A673 (cell line): Measurements from ENCODE around the gene TM7SF3. TPM values are rescaled to one million over a fixed set of nuclear protein-coding genes. Genes with fewer than 3 reads are reported as not detected.
"Not testable (repeated sequence)": the region's sequence is repeated elsewhere in the genome, so short reads cannot be mapped to it uniquely, and the experiment has no call there.

Source experiments
- BruUV-seq: library from RNA; stranded (reverse); fragments of 400-500 nt; replicated peaks from 2 replicates; lab custom pipeline; 2021; lab: Mats Ljungman, UMichigan
- CTCF ChIA-PET: fragments of 300-600 bp; sonication (Branson Sonifier 250); formaldehyde crosslinking; loops from one replicate; lab custom pipeline; 2022; ENCODE audit warnings: antibody characterized with exemption; lab: Charles Lee
- POLR2A ChIA-PET: fragments of 300-600 bp; sonication (Branson Sonifier 250); formaldehyde crosslinking; loops from one replicate; lab custom pipeline; 2022; ENCODE audit warnings: antibody characterized with exemption; ENCODE audit not compliant: low non-redundant PET; lab: Charles Lee
- DNase-seq: peaks from one replicate; pipeline ENCODE4 v3.0.0-alpha.2; 2015; ENCODE audit warnings: low spot score
- H3K27ac ChIP-seq: fragments of 200-600 bp; sonication (generic); 2 replicates; pipeline ENCODE4 v1.5.1; 2016; ENCODE audit warnings: mixed run types, low read depth, mild to moderate bottlenecking, mixed read lengths, antibody characterized with exemption, low read length; ENCODE audit not compliant: poor library complexity, severe bottlenecking
- H3K27me3 ChIP-seq: fragments of 200-600 bp; sonication (generic); replicated peaks from 2 replicates; pipeline ENCODE4 v1.6.1; 2017; ENCODE audit warnings: mixed run types, low read depth, mild to moderate bottlenecking, mixed read lengths, antibody characterized with exemption, low read length; ENCODE audit not compliant: insufficient read depth, poor library complexity
- H3K36me3 ChIP-seq: fragments of 200-600 bp; sonication (generic); 2 replicates; pipeline ENCODE4 v1.6.1; 2016; ENCODE audit warnings: mixed run types, mild to moderate bottlenecking, mixed read lengths, antibody characterized with exemption, low read length; ENCODE audit not compliant: insufficient read depth, poor library complexity, severe bottlenecking
- H3K4me1 ChIP-seq: fragments of 200-600 bp; sonication (generic); 2 replicates; pipeline ENCODE4 v1.6.1; 2017; ENCODE audit warnings: mixed run types, mild to moderate bottlenecking, mixed read lengths, antibody characterized with exemption, low read length; ENCODE audit not compliant: insufficient read depth, poor library complexity, severe bottlenecking
- H3K4me3 ChIP-seq: fragments of 200-600 bp; sonication (generic); 2 replicates; pipeline ENCODE4 v1.5.1; 2016; ENCODE audit warnings: low read depth, mixed run types, mild to moderate bottlenecking, mixed read lengths, low read length; ENCODE audit not compliant: poor library complexity, severe bottlenecking
- H3K9me3 ChIP-seq: fragments of 200-600 bp; sonication (generic); 2 replicates; pipeline ENCODE4 v1.6.1; 2016; ENCODE audit warnings: mixed run types, low read depth, mild to moderate bottlenecking, mixed read lengths, antibody characterized with exemption, low read length; ENCODE audit not compliant: poor library complexity, severe bottlenecking
- CTCF ChIP-seq: fragments of 300-800, 200-600 bp; sonication (generic); conservative IDR thresholded peaks from 2 replicates; pipeline ENCODE4 v1.5.1; 2017; ENCODE audit warnings: low read depth, mild to moderate bottlenecking, antibody characterized with exemption, low read length, moderate library complexity, mixed read lengths
- EZH2 ChIP-seq: fragments of 200-600 bp; sonication (generic); IDR thresholded peaks from 2 replicates; pipeline ENCODE4 v1.6.1; 2017; ENCODE audit warnings: borderline replicate concordance, low read depth, mild to moderate bottlenecking, mixed read lengths, antibody characterized with exemption, low read length; ENCODE audit not compliant: poor library complexity, severe bottlenecking
- intact Hi-C: fragments of 100-400 bp; cut with micrococcal nuclease; formaldehyde crosslinking; loops from one replicate; pipeline ENCODE4 v1.10.0; 2022; ENCODE audit not compliant: unreplicated experiment
- total RNA-seq: library from RNA; stranded (reverse); gene quantifications from 2 replicates; pipeline ENCODE4 v1.2.3, GENCODE V29; 2021

The TM7SF3 gene
- total RNA-seq, 1 experiment from 2014 or later, result 53.5 TPM

- H3K4me1 ChIP-seq, result no peaks in the 10 kb centered on the region
- no peak overlapping the region for H3K4me3 ChIP-seq
- TF ChIP-seq EZH2, result no peak
- H3K27ac ChIP-seq, result no peak overlapping the region
- no peaks in the 10 kb centered on the region for H3K9me3 ChIP-seq
- no peaks in the 10 kb centered on the region for H3K27me3 ChIP-seq
- no peak for DNase-seq
- POLR2A ChIA-PET, result no interaction called here
- CTCF ChIA-PET, result no interaction called here
- BruUV-seq, result no TSS peak
- intact Hi-C loops, result no loop called here
- no peaks in the 10 kb centered on the region for H3K36me3 ChIP-seq
Observed at GRCh38 chr12:27052742-27053141, 38.6 kb upstream of the TM7SF3 start.

- Histone ChIP-seq H3K36me3 (no peaks in the 10 kb centered on the region), H3K4me1 (no peaks in the 10 kb centered on the region), H3K27ac (no peak overlapping the region), H3K4me3 (no peak overlapping the region), H3K9me3 (no peaks in the 10 kb centered on the region), H3K27me3 (no peaks in the 10 kb centered on the region)
- BruUV-seq, result no TSS peak
- POLR2A ChIA-PET, result no interaction called here
- intact Hi-C loops, result no loop called here
- CTCF ChIA-PET, result no interaction called here
- no peak for TF ChIP-seq EZH2
- TF ChIP-seq CTCF, result no peak
- DNase-seq, result no peak
Observed at GRCh38 chr12:27052176-27052575, 38.0 kb upstream of the TM7SF3 start.

- Histone ChIP-seq H3K27me3 (no peaks in the 10 kb centered on the region), H3K4me3 (no peak overlapping the region), H3K27ac (no peak overlapping the region), H3K36me3 (no peaks in the 10 kb centered on the region), H3K4me1 (no peaks in the 10 kb centered on the region), H3K9me3 (no peaks in the 10 kb centered on the region)
- intact Hi-C loops, result no loop called here
- ChIA-PET POLR2A (interaction anchor here (0.6 kb wide), 1 partner anchor 279 kb away, joined by 5 read pairs; no protein-coding TSS in a partner anchor), CTCF (no interaction called here)
- DNase-seq, result peak; percentile 32
- no TSS peak for BruUV-seq
- no peak for TF ChIP-seq CTCF
- no peak for TF ChIP-seq EZH2
Observed at GRCh38 chr12:27048822-27049752, 34.9 kb upstream of the TM7SF3 start.

GRCh38 chr12:27042018-27042417 lies 27.8 kb upstream of the TM7SF3 start:
- H3K9me3 ChIP-seq, H3K4me3 ChIP-seq, DNase-seq, H3K4me1 ChIP-seq, H3K27ac ChIP-seq, CTCF ChIA-PET, H3K27me3 ChIP-seq, BruUV-seq, intact Hi-C loops, H3K36me3 ChIP-seq, POLR2A ChIA-PET: not testable (repeated sequence)

GRCh38 chr12:27040637-27041036 lies 26.5 kb upstream of the TM7SF3 start:
- H3K27me3 ChIP-seq, H3K4me3 ChIP-seq, H3K36me3 ChIP-seq, POLR2A ChIA-PET, intact Hi-C loops, DNase-seq, BruUV-seq, H3K27ac ChIP-seq, CTCF ChIA-PET, H3K4me1 ChIP-seq, H3K9me3 ChIP-seq: not testable (repeated sequence)
